HFFc6 (cell line): ENCODE measurements around the gene FOXK1. TPM values are rescaled to one million over a fixed set of nuclear protein-coding genes. Genes with fewer than 3 reads are reported as not detected.

Source experiments
- DNase-seq: peaks from one replicate; pipeline ENCODE4 v3.0.0-alpha.2; 2018
- H3K27ac Mint-ChIP-seq: 2 replicates; pipeline ENCODE4 v1.8.0; 2020; ENCODE audit warnings: mild to moderate bottlenecking, mixed read lengths
- H3K27me3 Mint-ChIP-seq: 2 replicates; pipeline ENCODE4 v1.8.0; 2021; ENCODE audit warnings: mild to moderate bottlenecking, moderate library complexity, mixed read lengths; ENCODE audit not compliant: insufficient read depth
- H3K36me3 Mint-ChIP-seq: 2 replicates; pipeline ENCODE4 v1.8.0; 2021; ENCODE audit warnings: low read depth, mixed read lengths
- H3K4me1 Mint-ChIP-seq: 2 replicates; pipeline ENCODE4 v1.8.0; 2020; ENCODE audit warnings: low read depth, mixed read lengths
- H3K4me3 Mint-ChIP-seq: 2 replicates; pipeline ENCODE4 v1.8.0; 2020; ENCODE audit warnings: mild to moderate bottlenecking, moderate library complexity, mixed read lengths
- H3K9me3 Mint-ChIP-seq: 2 replicates; pipeline ENCODE4 v1.8.0; 2020; ENCODE audit warnings: mild to moderate bottlenecking, mixed read lengths
- total RNA-seq, 6 experiments: library from RNA; stranded (reverse); fragmentation: NEBNext Ultra II Directional; extraction: Animal tissue kit (Norgen Biotek cat#: 25700); gene quantifications; 2 replicates in 1 of 6; 3 replicates in 5 of 6; pipeline ENCODE4 v1.2.3, GENCODE V29; 2021
- TF ChIP-seq, protein P1 (sequence below): fragments of 200-600 bp; sonication (generic); IDR thresholded peaks from 2 replicates; pipeline ENCODE4 v1.5.0; 2021; ENCODE audit warnings: antibody characterized with exemption, mild to moderate bottlenecking

Gene FOXK1
- total RNA-seq, 6 experiments from 2014 or later, result 33.8 to 39.4 (median 36.2) TPM

DNA sequence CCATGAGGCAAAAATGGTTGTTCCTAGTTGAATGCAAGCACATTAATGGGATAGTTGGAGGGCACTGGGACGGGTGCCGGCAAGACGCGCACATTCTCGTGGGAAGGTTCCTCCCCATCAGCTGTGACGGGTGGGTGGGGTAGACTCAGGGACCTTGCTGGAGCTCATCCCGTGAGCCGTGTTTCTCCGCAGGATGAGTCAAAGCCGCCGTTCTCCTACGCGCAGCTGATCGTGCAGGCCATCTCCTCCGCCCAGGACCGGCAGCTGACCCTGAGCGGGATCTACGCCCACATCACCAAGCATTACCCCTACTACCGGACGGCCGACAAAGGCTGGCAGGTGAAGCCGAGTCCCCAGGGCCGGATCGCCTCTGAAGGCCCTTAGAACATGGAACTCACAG is 73.0 kb downstream of the FOXK1 start:
- no peaks in the 10 kb centered on the region for H3K9me3 Mint-ChIP-seq
- H3K36me3 Mint-ChIP-seq, result peaks cover 2% of the 10 kb centered on the region; the same call in 1 of the 2 replicates
- no peaks in the 10 kb centered on the region for H3K4me1 Mint-ChIP-seq
- no peak overlapping the region for H3K4me3 Mint-ChIP-seq
- no peaks in the 10 kb centered on the region; the same call in none of the 2 replicates for H3K27me3 Mint-ChIP-seq
- H3K27ac Mint-ChIP-seq, result no peak overlapping the region
- TF ChIP-seq, protein P1, sequence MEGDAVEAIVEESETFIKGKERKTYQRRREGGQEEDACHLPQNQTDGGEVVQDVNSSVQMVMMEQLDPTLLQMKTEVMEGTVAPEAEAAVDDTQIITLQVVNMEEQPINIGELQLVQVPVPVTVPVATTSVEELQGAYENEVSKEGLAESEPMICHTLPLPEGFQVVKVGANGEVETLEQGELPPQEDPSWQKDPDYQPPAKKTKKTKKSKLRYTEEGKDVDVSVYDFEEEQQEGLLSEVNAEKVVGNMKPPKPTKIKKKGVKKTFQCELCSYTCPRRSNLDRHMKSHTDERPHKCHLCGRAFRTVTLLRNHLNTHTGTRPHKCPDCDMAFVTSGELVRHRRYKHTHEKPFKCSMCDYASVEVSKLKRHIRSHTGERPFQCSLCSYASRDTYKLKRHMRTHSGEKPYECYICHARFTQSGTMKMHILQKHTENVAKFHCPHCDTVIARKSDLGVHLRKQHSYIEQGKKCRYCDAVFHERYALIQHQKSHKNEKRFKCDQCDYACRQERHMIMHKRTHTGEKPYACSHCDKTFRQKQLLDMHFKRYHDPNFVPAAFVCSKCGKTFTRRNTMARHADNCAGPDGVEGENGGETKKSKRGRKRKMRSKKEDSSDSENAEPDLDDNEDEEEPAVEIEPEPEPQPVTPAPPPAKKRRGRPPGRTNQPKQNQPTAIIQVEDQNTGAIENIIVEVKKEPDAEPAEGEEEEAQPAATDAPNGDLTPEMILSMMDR, result no peak
- DNase-seq, result no peak

- TF ChIP-seq, protein P1, result no peak
- H3K36me3 Mint-ChIP-seq, result peaks cover 14% of the 10 kb centered on the region
- H3K4me3 Mint-ChIP-seq, result no peak overlapping the region
- no peaks in the 10 kb centered on the region; the same call in none of the 2 replicates for H3K27me3 Mint-ChIP-seq
- no peak overlapping the region for H3K27ac Mint-ChIP-seq
- no peak for DNase-seq
- no peaks in the 10 kb centered on the region for H3K9me3 Mint-ChIP-seq
- no peaks in the 10 kb centered on the region for H3K4me1 Mint-ChIP-seq
Observed at GRCh38 chr7:4758111-4758510, 76.0 kb downstream of the FOXK1 start.

GRCh38 chr7:4758791-4759190 is 76.7 kb downstream of the FOXK1 start:
- peaks cover 14% of the 10 kb centered on the region for H3K36me3 Mint-ChIP-seq
- TF ChIP-seq, protein P1, result no peak

GRCh38 chr7:4759211-4759610 is 77.1 kb downstream of the FOXK1 start:
- no peak for DNase-seq

More at GRCh38 chr7:4758791-4759190, 76.7 kb downstream of the FOXK1 start:
- Mint-ChIP-seq H3K4me1 (no peaks in the 10 kb centered on the region), H3K27ac (no peak overlapping the region), H3K9me3 (no peaks in the 10 kb centered on the region), H3K4me3 (no peak overlapping the region), H3K27me3 (no peaks in the 10 kb centered on the region; the same call in none of the 2 replicates)
- DNase-seq, result no peak

DNA sequence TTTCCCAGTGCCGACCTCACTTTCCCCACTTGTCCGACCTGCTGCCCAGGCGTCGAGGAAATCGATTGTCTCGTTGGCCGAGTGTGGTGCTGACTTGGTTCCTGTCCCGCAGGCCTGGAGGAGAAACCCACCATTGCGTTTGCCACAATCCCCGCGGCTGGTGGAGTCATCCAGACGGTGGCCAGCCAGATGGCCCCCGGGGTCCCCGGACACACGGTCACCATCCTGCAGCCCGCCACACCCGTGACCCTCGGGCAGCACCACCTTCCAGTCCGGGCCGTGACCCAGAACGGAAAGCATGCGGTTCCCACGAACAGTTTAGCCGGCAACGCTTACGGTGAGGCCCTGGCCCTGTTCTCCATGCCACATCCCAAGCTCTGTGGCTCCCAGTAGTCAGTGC is 78.9 kb downstream of the FOXK1 start:
- no peaks in the 10 kb centered on the region for H3K9me3 Mint-ChIP-seq
- peaks cover 14% of the 10 kb centered on the region for H3K36me3 Mint-ChIP-seq
- no peaks in the 10 kb centered on the region for H3K4me1 Mint-ChIP-seq
- H3K27ac Mint-ChIP-seq, result no peak overlapping the region
- no peak for DNase-seq
- TF ChIP-seq, protein P1, result no peak
- H3K27me3 Mint-ChIP-seq, result peaks cover 1% of the 10 kb centered on the region
- no peak overlapping the region for H3K4me3 Mint-ChIP-seq

More at GRCh38 chr7:4759211-4759610, 77.1 kb downstream of the FOXK1 start:
- no peak overlapping the region for H3K27ac Mint-ChIP-seq
- peaks cover 14% of the 10 kb centered on the region for H3K36me3 Mint-ChIP-seq
- TF ChIP-seq, protein P1, result no peak
- H3K4me1 Mint-ChIP-seq, result no peaks in the 10 kb centered on the region
- H3K27me3 Mint-ChIP-seq, result no peaks in the 10 kb centered on the region; the same call in none of the 2 replicates
- H3K9me3 Mint-ChIP-seq, result no peaks in the 10 kb centered on the region
- no peak overlapping the region for H3K4me3 Mint-ChIP-seq
